NCI-H1694 treated with DMSO at 0.1 percent for 48 hours (cell line): ENCODE data around the gene ADARB2.
"Not testable (repeated sequence)": the region's sequence is repeated elsewhere in the genome, so short reads cannot be mapped to it uniquely, and the experiment has no call there.

ENCODE experiments used
- DNase-seq: peaks from one replicate; lab custom pipeline; 2025; lab: John Stamatoyannopoulos, UW

The ADARB2 gene

DNA sequence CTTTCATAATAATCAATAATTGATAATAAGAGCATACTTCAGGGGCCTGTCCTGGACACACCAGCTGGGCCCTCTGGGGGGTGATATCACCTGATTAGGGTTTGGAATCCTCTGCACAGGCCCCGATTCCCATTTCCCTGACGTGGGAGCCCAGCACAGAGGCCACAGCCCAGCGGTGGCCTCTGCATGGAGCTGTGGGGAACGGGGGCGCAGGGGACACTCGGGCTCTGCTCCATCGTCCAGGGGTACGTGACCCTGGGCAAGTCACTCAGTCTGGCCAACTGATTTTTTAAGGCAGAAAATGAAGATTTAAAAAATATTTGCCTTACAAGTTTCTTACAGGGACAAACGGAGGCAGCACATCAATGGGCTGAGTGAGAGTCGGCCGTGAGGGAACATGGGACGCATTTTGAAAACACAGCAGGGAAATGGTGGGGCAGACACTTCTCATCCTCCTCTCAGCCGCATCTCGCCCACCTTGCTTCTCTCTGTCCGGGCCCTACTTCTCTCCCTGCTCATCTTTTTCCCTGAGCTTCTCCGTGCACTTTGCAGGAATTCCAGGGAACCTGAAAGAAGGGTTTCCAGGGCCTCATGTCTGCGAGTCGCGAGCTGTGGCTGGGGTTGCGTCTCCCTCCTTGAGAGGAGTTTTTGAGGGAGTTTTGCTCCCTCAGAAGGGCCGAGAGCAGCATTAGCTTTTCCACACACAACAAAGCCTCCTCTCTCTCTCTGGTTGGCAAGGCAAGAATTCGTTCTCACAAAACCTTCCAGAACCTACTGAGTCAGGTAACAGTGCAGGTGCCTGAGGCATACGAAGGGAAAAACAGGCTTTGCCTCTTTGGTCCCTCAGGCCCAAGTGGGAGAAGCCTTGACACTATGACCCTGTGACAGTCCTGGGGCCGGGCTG lies 369.1 kb downstream of the ADARB2 start:
- DNase-seq: no peak

DNA sequence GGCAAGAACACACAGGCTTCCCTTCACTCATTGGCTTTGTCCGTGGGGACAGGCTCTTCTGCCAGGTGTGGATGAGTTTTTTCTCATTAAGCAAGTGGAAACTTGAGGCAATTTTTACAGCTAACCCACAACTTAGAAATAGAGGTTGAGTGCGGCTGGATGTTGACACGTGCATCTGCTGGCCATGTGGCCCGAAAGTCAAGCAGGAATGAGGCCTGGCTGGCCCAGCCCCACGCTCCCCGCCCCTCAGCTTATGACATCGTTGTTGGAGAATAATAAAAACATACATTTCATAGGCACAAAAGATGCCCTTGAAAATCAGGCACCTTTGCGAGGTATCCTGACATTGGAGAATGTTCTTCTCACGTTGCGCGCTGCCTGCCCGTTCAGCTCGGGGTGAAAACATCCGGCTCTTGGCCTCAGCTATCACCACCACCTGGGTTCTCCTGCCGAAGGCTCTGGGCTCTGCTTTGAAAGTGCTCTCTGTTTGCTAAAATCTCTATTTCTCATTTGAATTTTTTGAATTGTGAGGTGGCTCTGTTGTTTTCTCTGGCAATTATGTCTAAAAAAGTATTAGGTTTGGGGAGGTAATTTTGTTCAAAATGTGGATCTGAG lies 370.4 kb downstream of the ADARB2 start:
- no peak for DNase-seq

- no peak for DNase-seq
Observed at GRCh38 chr10:1366322-1366691, 371.0 kb downstream of the ADARB2 start.

DNA sequence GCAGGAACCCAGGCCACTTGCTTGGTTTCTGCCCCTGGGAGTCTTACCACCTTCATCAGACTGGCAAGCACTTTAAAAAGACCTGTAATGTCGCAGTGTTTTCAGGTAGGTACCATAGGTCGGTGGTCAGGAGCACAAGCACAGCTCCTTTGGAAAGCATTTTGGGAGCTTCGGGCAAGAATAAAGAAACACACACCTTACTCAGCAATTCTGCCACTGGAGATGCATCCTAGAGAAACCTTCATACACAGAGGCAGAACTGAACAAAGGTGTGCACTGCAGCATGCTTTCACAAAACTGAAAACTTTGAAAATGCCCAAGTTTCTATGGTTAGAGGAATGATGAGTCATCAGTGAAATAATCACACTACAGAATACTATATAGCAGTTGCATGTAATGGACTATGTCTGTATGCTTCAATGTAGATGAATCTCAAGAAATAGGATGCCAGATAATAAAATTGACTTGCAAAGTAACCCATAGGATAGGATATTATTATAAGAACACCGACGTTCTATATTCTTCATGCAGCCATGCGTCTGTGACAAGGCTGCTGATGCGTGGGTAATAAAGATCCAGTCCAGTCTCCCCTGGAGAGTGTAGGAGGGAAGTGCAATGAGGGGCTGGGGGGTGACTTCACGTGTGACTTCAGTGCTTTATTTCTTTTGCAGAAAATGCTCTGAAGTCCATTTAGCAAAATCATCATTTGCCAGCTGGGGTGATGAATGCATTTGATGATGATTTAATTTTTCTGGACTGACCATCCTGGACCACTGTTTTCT lies 371.6 kb downstream of the ADARB2 start:
- no peak for DNase-seq

DNA sequence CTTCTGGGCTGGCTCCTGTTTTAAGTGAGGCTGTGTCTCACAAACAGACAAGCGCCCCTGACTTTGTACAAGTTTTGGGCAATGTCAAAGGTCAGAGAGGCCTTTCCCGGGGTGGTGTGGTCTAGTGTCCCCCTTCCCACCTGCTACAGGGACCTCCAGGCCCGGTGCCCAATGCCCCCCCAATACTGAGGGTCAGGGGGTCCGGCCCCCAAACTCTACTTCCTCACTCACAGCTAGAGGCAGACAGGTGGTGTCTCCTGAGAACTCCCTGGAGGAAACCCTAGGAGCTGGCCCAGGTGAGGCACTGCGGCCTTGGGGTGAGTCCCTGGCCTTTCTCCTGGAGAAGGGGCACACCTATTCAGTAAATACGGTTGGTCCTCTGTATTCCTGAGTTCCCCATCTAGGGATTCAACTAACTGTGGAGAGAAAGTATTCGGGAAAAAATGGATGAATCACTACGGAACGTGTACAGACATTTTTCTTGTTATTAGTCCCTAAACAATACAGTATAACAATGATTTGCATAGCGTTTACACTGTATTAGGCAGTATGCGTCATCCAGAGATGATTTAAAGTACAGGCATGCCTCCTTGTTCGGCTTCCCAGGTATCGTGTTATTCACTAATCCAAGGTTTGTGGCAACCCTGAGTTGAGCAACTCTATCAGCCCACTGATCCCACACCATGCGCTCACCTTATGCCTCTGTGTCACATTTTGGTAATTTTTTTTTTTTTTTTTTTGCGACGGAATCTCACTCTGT lies 373.0 kb downstream of the ADARB2 start:
- DNase-seq: no peak

DNA sequence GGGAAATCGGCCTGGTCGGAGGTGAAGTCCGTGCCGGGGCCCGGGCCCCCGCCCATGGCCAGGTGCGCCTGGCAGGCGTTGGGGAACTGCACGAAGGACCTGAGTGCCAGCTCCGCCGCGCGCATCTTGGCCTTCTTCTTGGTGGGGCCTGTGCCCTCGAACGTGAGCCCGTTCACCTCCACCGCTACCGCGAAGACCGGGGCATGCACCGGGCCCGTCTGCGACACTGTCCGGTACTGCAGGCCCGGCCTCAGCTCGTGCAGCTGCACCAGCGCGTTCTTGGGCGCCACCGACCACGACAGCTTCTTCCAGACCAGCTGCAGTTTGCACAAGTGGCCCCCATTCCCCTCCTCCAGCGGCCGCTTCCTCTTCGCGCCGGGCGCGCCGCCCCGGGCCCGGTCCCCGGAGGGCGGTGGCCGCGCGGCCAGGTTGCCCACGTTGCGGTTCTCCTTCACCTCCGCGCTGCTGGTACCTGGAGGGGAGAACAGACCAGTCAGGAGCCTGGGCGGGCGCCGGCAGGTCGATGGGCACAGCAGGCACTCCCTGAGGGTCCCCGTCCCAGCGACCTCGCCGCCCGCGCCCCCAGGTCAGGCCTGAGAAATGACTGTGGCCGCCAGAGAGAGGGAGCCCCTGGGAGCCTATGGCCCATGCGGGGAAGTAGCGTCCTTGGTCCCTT lies 373.7 kb downstream of the ADARB2 start:
- DNase-seq: no peak

- no peak for DNase-seq
Observed at GRCh38 chr10:1362589-1363445, 374.5 kb downstream of the ADARB2 start.

DNA sequence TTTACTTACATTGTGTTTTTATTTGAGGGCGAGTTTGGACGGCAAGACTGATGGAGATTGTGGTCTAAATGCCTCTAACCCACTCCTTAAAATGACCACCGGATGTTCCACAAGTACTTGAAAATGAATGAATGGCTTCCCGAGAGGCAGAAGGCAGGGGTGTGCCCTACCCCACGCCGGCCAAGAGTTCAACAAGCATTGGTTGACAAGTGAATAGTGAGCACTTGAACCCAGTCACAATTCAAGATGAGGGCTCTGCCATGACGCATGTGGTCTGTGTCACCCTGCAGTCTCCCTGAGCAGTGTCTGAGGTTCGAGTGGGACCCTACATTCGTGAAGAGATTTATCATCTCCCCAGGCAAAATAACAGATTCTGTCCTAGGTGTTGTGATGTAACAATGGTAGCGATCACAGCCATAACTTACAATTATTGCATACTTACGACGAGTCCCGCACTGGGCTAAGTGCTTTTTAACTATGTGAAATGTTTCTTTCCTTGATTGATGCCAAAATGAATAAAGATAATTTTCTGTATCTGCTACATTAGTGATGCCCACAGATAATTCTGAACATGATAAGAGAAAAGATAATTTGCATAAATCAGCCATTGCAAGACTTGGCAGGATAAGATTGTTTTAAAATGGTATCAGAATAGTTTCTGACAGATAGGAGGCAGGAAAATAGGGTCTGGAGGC lies 375.8 kb downstream of the ADARB2 start:
- no peak for DNase-seq

DNA sequence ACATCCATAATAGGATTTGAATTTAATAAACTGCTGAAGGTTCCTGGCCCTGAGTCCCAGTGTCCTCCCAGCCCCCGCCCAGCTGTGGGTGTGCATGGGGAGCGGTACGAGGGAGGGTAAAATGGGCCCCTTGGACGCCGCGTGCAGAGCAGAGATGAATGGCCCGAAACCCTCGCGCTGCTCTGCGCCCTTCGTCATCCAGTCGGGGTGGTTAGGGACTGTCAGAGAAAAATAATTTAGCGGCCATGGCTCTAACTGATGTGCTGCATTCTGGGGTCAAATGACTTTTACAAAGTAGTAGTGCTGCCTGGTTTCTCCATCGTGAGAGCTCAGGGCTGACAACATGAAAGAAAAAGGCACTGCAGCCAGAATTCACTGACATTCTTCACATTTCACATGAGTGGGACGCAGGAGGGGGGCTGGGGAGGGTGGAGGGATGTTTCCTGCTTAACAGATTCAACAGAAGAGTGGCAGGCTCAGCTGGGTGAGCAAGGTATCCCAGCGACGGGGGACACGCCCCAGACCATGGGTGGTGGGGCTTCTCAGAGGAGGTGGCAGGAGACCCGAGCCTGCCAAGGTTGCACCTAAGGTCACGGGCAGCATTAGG lies 376.7 kb downstream of the ADARB2 start:
- no peak for DNase-seq

GRCh38 chr10:1360011-1360557 lies 377.2 kb downstream of the ADARB2 start:
- no peak for DNase-seq

DNA sequence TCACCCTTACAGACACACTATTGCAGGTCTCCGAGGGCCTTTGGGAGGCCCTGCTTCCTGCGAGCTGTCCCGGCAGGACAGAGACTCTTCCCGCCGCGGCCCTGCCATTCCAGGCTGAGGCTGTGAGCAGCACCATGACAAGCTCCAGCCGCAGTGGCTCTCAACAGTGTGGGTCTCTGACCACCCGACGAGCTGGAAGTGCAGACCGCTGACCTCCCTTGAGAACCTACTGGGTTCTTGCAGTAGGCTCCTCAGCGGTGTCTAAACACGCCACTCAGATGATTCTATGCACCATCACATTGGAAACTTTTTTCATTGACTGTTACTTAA lies 377.7 kb downstream of the ADARB2 start:
- no peak for DNase-seq

DNA sequence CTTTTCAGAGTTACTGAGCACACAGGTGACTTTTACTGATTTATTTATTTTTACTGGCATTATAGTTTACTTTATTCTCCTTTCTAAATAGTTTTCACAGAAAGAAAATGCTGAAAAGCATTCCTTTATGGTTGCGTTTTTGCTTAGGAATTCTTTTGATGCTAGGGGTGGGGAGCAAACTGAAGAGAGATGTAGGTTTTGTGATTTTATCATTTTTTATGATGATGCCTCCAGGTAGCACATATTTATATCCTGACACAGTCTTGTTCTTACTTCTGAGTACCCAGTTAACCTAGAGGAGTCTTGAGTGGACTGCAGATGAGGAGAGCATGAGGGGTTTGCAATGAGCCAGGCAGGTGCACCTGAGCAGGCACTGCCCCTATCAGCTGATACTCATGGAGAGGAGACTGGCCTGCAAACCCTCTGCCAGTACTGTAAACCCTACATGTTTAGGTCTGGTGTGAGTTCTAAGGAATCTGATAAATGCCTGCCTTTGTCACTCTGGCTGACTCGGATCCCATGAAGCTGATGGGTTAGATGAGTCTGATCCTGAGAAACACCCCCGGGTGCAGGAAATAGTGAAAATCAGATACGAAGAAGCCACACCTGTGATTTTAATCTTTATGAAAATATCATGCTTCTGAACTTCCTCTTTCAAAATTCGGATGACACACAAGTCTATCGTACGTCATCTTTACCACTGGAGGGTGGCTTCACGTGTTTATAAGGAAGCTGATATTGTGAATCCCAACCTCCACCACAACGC lies 378.3 kb downstream of the ADARB2 start:
- no peak for DNase-seq

DNA sequence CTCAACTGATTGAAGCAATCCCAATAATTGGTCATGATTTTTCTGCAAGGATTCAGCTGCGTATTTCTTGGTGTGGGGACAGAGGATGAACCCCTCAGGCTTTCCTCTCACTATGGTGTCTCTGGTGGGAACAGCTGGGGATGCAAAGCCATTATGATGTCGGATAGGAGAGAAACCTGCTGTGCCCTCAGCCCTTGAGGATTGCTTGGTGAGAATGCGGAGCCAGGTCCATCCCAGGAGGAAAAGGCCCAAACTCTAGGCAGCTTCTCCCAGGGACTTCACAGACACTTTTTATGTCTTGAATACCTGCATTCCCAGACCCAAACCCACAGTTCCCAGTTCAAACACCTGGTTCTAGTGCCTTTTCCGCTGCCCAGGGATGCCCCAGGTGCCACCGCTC lies 379.2 kb downstream of the ADARB2 start:
- DNase-seq: no peak

DNA sequence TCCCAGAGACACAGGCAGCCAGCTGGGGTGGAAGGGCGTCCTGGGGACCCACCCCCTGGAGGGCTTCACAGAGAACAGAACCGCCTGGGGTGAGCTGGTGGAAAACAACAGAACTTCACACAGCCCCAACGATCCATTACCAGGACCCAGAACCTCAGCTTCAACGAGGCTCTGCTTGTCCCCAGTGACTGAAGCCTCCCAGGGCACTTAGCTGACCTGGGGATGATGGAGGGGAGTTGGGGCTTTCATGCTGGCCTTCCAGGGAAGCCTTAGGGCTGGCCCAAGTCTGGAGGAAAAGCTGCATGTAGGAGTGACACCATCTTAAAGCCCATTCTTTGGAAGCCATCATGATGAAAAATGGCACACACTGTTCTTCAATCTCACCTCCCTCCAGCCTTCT lies 381.0 kb downstream of the ADARB2 start:
- DNase-seq: no peak

DNA sequence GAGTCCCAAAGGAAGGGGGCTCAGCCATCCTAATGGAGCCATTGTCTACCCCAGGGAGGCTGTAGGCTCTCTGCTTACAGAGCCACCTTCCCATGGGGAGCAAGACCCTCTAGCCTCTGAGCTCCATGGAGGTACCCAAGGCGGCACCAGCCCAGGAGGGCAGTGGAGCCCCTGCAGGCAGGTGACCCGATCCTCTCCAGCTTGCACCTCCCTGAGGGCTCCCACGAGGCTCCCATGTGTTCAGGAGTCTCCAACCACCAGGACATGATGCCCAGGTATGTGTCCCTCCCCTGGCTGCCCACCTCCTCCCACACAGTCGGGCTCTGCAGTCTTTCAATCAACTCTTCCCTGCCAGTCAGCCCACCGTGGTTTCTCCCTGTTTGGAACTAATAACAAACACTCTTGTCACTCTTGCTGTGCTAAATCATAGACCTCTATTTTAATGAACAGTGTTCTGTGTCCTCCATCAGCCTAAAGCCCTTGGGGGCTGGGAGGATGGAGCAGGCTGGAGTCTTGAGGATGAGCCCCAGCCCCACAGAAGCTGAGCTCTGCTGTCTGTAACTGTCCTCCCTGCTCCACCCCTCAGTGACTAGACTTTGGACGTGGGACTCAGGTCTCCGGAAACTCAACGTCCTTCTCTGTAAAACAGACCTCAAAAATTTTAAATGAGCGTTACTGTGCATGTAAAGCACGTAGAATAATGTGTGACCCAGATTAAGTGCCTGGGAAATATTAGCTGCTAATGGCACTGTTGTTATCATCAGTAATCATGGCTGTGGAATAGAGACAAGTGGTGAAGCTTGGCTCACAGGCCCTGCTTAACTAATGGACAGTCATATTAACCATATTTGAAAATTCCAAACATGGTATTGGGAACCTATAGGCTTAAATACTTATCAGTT lies 382.3 kb downstream of the ADARB2 start:
- DNase-seq: no peak

GRCh38 chr10:1352296-1352695 lies 385.0 kb downstream of the ADARB2 start:
- not testable (repeated sequence) for DNase-seq

GRCh38 chr10:1348773-1349050 lies 388.6 kb downstream of the ADARB2 start:
- no peak for DNase-seq
